Sciatic nerve (tissue), 2 donors: ENCODE measurements around the gene PDE6C. TPM values are rescaled to one million over a fixed set of nuclear protein-coding genes. Genes with fewer than 3 reads are reported as not detected.

Experiments used
- ATAC-seq: fragments of 200-7000 bp; cut with Tn5 transposase; one replicate; pipeline ENCODE4 v1.9.1; 2020; ENCODE audit warnings: mild to moderate bottlenecking, moderate library complexity
- DNase-seq: peaks from one replicate; pipeline ENCODE4 v3.0.0-alpha.2; 2020; ENCODE audit warnings: low spot score
- intact Hi-C: fragments of 100-400 bp; cut with DNase I; formaldehyde crosslinking; loops from one replicate; pipeline ENCODE4 v1.14.2; 2022
- total RNA-seq: library from RNA; stranded (reverse); fragmentation: NEBNext Ultra II Directional; extraction: Animal tissue kit (Norgen Biotek cat#: 25700); gene quantifications from one replicate; pipeline ENCODE4 v1.2.1, GENCODE V29; 2021
- donor health status: DM: no; HTN: no; CAD: no.
- donor health status: DM: no; HTN: no; CAD: no.

The PDE6C gene
- total RNA-seq, 1 donor from 2014 or later: not detected

GRCh38 chr10:93615576-93616235 is 3.4 kb downstream of the PDE6C start:
- DNase-seq (no peak), ATAC-seq (no peak)
- intact Hi-C loops: no loop called here

GRCh38 chr10:93620925-93621324 is 8.6 kb downstream of the PDE6C start:
- intact Hi-C loops: no loop called here
- DNase-seq: no peak
- no peak for ATAC-seq

GRCh38 chr10:93622942-93623341 is 10.6 kb downstream of the PDE6C start:
- intact Hi-C loops: no loop called here
- ATAC-seq: no peak

GRCh38 chr10:93628858-93629257 is 16.5 kb downstream of the PDE6C start:
- DNase-seq (no peak), ATAC-seq (no peak)
- intact Hi-C loops: no loop called here

More at GRCh38 chr10:93622942-93623341, 10.6 kb downstream of the PDE6C start:
- no peak for DNase-seq

- intact Hi-C loops: no loop called here
These were observed 17.4 kb downstream of the PDE6C start for GRCh38 chr10:93629647-93630305.

GRCh38 chr10:93630625-93631557 is 18.6 kb downstream of the PDE6C start:
- intact Hi-C loops: no loop called here
- DNase-seq: no peak
- no peak for ATAC-seq

More at GRCh38 chr10:93629647-93630305, 17.4 kb downstream of the PDE6C start:
- DNase-seq: no peak
- no peak for ATAC-seq

GRCh38 chr10:93639791-93640190 is 27.5 kb downstream of the PDE6C start:
- no peak for ATAC-seq
- intact Hi-C loops: no loop called here
- DNase-seq: no peak

- ATAC-seq (no peak), DNase-seq (no peak)
- intact Hi-C loops: no loop called here
These were observed 40.5 kb downstream of the PDE6C start for GRCh38 chr10:93652857-93653256.

GRCh38 chr10:93654201-93654600 is 41.9 kb downstream of the PDE6C start:
- intact Hi-C loops: no loop called here
- no peak for DNase-seq

GRCh38 chr10:93656155-93656554 is 43.8 kb downstream of the PDE6C start:
- intact Hi-C loops: no loop called here
- ATAC-seq (no peak), DNase-seq (no peak)

More at GRCh38 chr10:93654201-93654600, 41.9 kb downstream of the PDE6C start:
- no peak for ATAC-seq

- DNase-seq (no peak), ATAC-seq (no peak)
These were observed 45.4 kb downstream of the PDE6C start for GRCh38 chr10:93657757-93658156.

GRCh38 chr10:93666030-93666429 is 53.7 kb downstream of the PDE6C start:
- no peak for DNase-seq
- intact Hi-C loops: no loop called here
- no peak for ATAC-seq

More at GRCh38 chr10:93657757-93658156, 45.4 kb downstream of the PDE6C start:
- intact Hi-C loops: no loop called here

GRCh38 chr10:93667795-93668194 is 55.5 kb downstream of the PDE6C start:
- DNase-seq (no peak), ATAC-seq (no peak)
- intact Hi-C loops: no loop called here

GRCh38 chr10:93670372-93670771 is 58.0 kb downstream of the PDE6C start:
- no peak for ATAC-seq
- DNase-seq: no peak
- intact Hi-C loops: no loop called here

- intact Hi-C loops: no loop called here
- ATAC-seq (no peak), DNase-seq (no peak)
These were observed 58.7 kb downstream of the PDE6C start for GRCh38 chr10:93671042-93671441.

- DNase-seq (no peak), ATAC-seq (no peak)
- intact Hi-C loops: no loop called here
These were observed 59.8 kb downstream of the PDE6C start for GRCh38 chr10:93672022-93672678.

- intact Hi-C loops: no loop called here
- DNase-seq: no peak
- no peak for ATAC-seq
These were observed 60.6 kb downstream of the PDE6C start for GRCh38 chr10:93672890-93673289.

- no peak for ATAC-seq
- intact Hi-C loops: no loop called here
- DNase-seq: no peak
These were observed 61.5 kb downstream of the PDE6C start for GRCh38 chr10:93673791-93674190.

GRCh38 chr10:93678386-93678785 is 66.0 kb downstream of the PDE6C start:
- DNase-seq: no peak
- intact Hi-C loops: no loop called here
- no peak for ATAC-seq
